Measurements from ENCODE around the gene PTCD2.

Gene PTCD2

DNA sequence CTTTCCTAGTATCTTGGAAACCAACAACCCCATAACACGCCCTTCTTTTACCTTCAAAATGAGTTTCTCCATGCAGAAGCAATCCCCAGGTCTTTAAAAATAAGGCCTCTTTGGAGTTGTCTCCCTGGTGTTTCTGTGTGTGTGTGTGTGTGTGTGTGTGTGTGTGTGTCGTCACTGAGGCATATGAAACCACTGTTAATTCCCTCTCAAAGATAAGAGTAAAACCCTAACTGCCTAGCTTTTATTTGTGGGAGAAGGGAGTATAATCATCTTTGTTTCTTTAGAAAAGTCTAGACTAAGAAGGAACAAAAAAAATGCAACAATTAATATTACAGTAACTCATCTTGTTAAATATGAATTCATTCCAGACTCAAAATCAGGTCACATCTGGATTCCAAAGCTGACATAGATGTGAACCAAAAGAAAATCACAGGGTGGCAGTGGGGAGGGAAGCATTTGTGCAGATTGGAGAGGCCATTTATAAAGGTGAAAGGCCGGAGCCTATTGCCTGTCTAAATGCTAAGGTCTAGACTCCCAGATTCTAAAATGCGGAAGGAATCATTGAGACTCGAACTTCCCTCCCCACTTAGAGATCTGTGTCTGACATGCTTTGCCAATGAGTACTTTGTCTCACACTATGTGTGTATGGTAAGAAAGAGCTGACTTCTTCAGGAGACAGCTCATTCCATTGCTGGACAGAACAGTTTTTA, 95.6 kb downstream of the PTCD2 start:
- no peak for DNase-seq (ENCODE audit: low read depth in 2 of 2)

- no peak for DNase-seq (ENCODE audit: low read depth in 2 of 2)
Observed at GRCh38 chr5:72417333-72418062, 97.3 kb downstream of the PTCD2 start.

Measured in stimulated activated CD4-positive, alpha-beta T cell treated with anti-CD3 and anti-CD28 coated beads, Interleukin-1b, Interleukin-23, amount 100 ng/mL, for 1 hour (primary cell).